Measurements from ENCODE around the gene DOK6.

DNA sequence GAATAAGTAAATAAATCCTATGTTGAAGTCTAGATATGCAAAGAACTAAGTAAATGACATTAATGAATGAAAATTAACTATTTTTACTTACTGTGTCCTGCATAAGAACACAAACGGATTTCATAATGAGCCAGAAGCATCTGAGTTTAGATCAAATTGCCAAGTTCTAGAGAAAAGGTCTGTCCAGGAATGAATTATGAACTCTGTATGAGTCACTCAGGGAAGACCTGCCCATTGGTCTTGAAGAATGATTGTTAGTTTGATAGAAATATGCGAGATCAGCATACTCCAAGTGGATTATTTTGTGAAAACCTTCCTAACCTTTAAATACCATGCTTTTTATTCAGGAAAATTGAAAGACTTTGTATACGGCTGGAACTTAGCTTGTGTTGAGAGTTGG lies 189.5 kb downstream of the DOK6 start:
- TF ChIP-seq, protein P1, sequence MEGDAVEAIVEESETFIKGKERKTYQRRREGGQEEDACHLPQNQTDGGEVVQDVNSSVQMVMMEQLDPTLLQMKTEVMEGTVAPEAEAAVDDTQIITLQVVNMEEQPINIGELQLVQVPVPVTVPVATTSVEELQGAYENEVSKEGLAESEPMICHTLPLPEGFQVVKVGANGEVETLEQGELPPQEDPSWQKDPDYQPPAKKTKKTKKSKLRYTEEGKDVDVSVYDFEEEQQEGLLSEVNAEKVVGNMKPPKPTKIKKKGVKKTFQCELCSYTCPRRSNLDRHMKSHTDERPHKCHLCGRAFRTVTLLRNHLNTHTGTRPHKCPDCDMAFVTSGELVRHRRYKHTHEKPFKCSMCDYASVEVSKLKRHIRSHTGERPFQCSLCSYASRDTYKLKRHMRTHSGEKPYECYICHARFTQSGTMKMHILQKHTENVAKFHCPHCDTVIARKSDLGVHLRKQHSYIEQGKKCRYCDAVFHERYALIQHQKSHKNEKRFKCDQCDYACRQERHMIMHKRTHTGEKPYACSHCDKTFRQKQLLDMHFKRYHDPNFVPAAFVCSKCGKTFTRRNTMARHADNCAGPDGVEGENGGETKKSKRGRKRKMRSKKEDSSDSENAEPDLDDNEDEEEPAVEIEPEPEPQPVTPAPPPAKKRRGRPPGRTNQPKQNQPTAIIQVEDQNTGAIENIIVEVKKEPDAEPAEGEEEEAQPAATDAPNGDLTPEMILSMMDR (IDR thresholded peaks at IDR 0.05), result no peak
- TF ChIP-seq TP53 (CRISPR knock-in tag; IDR thresholded peaks at IDR 0.05), result no peak
- TF ChIP-seq SP1 (CRISPR knock-in tag; conservative IDR thresholded peaks at IDR 0.05), result no peak
- TF ChIP-seq ZNF263 (CRISPR knock-in tag; IDR thresholded peaks at IDR 0.05; ENCODE audit: low read depth), result no peak
- TF ChIP-seq, protein P2, sequence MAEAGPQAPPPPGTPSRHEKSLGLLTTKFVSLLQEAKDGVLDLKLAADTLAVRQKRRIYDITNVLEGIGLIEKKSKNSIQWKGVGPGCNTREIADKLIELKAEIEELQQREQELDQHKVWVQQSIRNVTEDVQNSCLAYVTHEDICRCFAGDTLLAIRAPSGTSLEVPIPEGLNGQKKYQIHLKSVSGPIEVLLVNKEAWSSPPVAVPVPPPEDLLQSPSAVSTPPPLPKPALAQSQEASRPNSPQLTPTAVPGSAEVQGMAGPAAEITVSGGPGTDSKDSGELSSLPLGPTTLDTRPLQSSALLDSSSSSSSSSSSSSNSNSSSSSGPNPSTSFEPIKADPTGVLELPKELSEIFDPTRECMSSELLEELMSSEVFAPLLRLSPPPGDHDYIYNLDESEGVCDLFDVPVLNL (CRISPR knock-in tag; IDR thresholded peaks at IDR 0.05; ENCODE audit: borderline replicate concordance, low read depth), result no peak

All from WTC11 (cell line).